GM21619 (cell line): ENCODE results near the gene PCGF5.
"Not testable (repeated sequence)": the region's sequence is repeated elsewhere in the genome, so short reads cannot be mapped to it uniquely, and the experiment has no call there.

Experiments used
- ATAC-seq: cut with Tn5 transposase; IDR thresholded peaks from one replicate; pipeline ENCODE4 v1.9.1; 2021; ENCODE audit not compliant: unreplicated experiment

PCGF5 gene

GRCh38 chr10:91271886-91272285, 51.4 kb downstream of the PCGF5 start:
- ATAC-seq: no peak

- ATAC-seq: no peak
These were observed 64.1 kb downstream of the PCGF5 start for GRCh38 chr10:91284486-91285090.

- no peak for ATAC-seq
These were observed 66.1 kb downstream of the PCGF5 start for GRCh38 chr10:91286572-91286971.

- no peak for ATAC-seq
These were observed 66.8 kb downstream of the PCGF5 start for GRCh38 chr10:91287276-91287675.

GRCh38 chr10:91287912-91288311, 67.4 kb downstream of the PCGF5 start:
- ATAC-seq: no peak

- no peak for ATAC-seq
These were observed 68.8 kb downstream of the PCGF5 start for GRCh38 chr10:91289305-91289704.

- no peak for ATAC-seq
These were observed 70.1 kb downstream of the PCGF5 start for GRCh38 chr10:91290607-91291006.

- no peak for ATAC-seq
These were observed 73.9 kb downstream of the PCGF5 start for GRCh38 chr10:91294134-91294906.

GRCh38 chr10:91295346-91295745, 74.9 kb downstream of the PCGF5 start:
- ATAC-seq: no peak

GRCh38 chr10:91296471-91296870, 76.0 kb downstream of the PCGF5 start:
- no peak for ATAC-seq

- ATAC-seq: peak; percentile 91
These were observed 77.9 kb downstream of the PCGF5 start for GRCh38 chr10:91298224-91298871.

- no peak for ATAC-seq
These were observed 79.6 kb downstream of the PCGF5 start for GRCh38 chr10:91299999-91300575.

GRCh38 chr10:91302946-91303345, 82.5 kb downstream of the PCGF5 start:
- not testable (repeated sequence) for ATAC-seq

GRCh38 chr10:91305979-91306378, 85.5 kb downstream of the PCGF5 start:
- not testable (repeated sequence) for ATAC-seq

- ATAC-seq: no peak
These were observed 87.0 kb downstream of the PCGF5 start for GRCh38 chr10:91307489-91307888.

- ATAC-seq: no peak
These were observed 89.2 kb downstream of the PCGF5 start for GRCh38 chr10:91309711-91310110.

GRCh38 chr10:91311601-91312381, 91.3 kb downstream of the PCGF5 start:
- ATAC-seq: no peak

GRCh38 chr10:91312382-91312733, 91.9 kb downstream of the PCGF5 start:
- no peak for ATAC-seq

- ATAC-seq: no peak
These were observed 93.5 kb downstream of the PCGF5 start for GRCh38 chr10:91313796-91314485.

- no peak for ATAC-seq
These were observed 96.0 kb downstream of the PCGF5 start for GRCh38 chr10:91316486-91316885.

GRCh38 chr10:91317541-91317940, 97.1 kb downstream of the PCGF5 start:
- no peak for ATAC-seq
